ENCODE results near the gene MAP2K1.
"Not testable (repeated sequence)": the region's sequence is repeated elsewhere in the genome, so short reads cannot be mapped to it uniquely, and the experiment has no call there.

Gene MAP2K1

GRCh38 chr15:66425837-66426236 is 39.1 kb downstream of the MAP2K1 start:
- no peak for DNase-seq

GRCh38 chr15:66429117-66429516 is 42.4 kb downstream of the MAP2K1 start:
- DNase-seq = peak; percentile 77

GRCh38 chr15:66429546-66429945 is 42.8 kb downstream of the MAP2K1 start:
- DNase-seq = no peak

GRCh38 chr15:66430627-66431255 is 44.0 kb downstream of the MAP2K1 start:
- no peak for DNase-seq

- DNase-seq = peak; percentile 37
Observed at GRCh38 chr15:66433726-66434125, 47.0 kb downstream of the MAP2K1 start.

- no peak for DNase-seq
Observed at GRCh38 chr15:66440501-66440900, 53.8 kb downstream of the MAP2K1 start.

- DNase-seq = no peak
Observed at GRCh38 chr15:66452420-66452819, 65.7 kb downstream of the MAP2K1 start.

- DNase-seq = peak; percentile 31
Observed at GRCh38 chr15:66452971-66453580, 66.4 kb downstream of the MAP2K1 start.

GRCh38 chr15:66454143-66454542 is 67.4 kb downstream of the MAP2K1 start:
- peak; percentile 72 for DNase-seq

GRCh38 chr15:66456211-66456610 is 69.5 kb downstream of the MAP2K1 start:
- DNase-seq = no peak

- DNase-seq = no peak
Observed at GRCh38 chr15:66459818-66460615, 73.3 kb downstream of the MAP2K1 start.

- DNase-seq = not testable (repeated sequence)
Observed at GRCh38 chr15:66461294-66461693, 74.6 kb downstream of the MAP2K1 start.

- no peak for DNase-seq
Observed at GRCh38 chr15:66461917-66462316, 75.2 kb downstream of the MAP2K1 start.

GRCh38 chr15:66462627-66463026 is 75.9 kb downstream of the MAP2K1 start:
- no peak for DNase-seq

GRCh38 chr15:66465294-66465693 is 78.6 kb downstream of the MAP2K1 start:
- DNase-seq = peak; percentile 13

- not testable (repeated sequence) for DNase-seq
Observed at GRCh38 chr15:66467162-66468040, 80.7 kb downstream of the MAP2K1 start.

GRCh38 chr15:66470825-66471224 is 84.1 kb downstream of the MAP2K1 start:
- DNase-seq = not testable (repeated sequence)

- no peak for DNase-seq
Observed at GRCh38 chr15:66472176-66472999, 85.7 kb downstream of the MAP2K1 start.

GRCh38 chr15:66474135-66474534 is 87.4 kb downstream of the MAP2K1 start:
- no peak for DNase-seq

- DNase-seq = no peak
Observed at GRCh38 chr15:66474963-66475362, 88.3 kb downstream of the MAP2K1 start.

GRCh38 chr15:66476535-66476934 is 89.8 kb downstream of the MAP2K1 start:
- DNase-seq = no peak

- no peak for DNase-seq
Observed at GRCh38 chr15:66477011-66477410, 90.3 kb downstream of the MAP2K1 start.
